H1 (cell line): ENCODE data around the gene TFF1. TPM values are rescaled to one million over a fixed set of nuclear protein-coding genes. Genes with fewer than 3 reads are reported as not detected.

Source experiments
- CTCF ChIA-PET: fragments of 300-600 bp; sonication (Branson Sonifier 250); formaldehyde crosslinking; loops from one replicate; lab custom pipeline; 2021; ENCODE audit not compliant: partially characterized antibody; lab: Charles Lee
- POLR2A ChIA-PET: fragments of 300-600 bp; sonication (Branson Sonifier 250); formaldehyde crosslinking; loops from one replicate; lab custom pipeline; 2021; ENCODE audit warnings: inconsistent platforms; ENCODE audit not compliant: partially characterized antibody; lab: Charles Lee
- DNase-seq, 2 experiments: peaks; one replicate each; pipeline versions ENCODE4 v3.0.0 to v3.0.0-alpha.2; 2010 to 2022; ENCODE audit warnings: low spot score in 2 of 2, low read depth in 1 of 2, mixed read lengths in 1 of 2
- FAIRE-seq: peaks from 2 replicates; lab custom pipeline; 2011; peaks lifted over from hg19 to GRCh38; lab: Jason Lieb, UNC
- H2AFZ ChIP-seq: 2 replicates; pipeline ENCODE4 v1.8.1; 2012; ENCODE audit warnings: low read length, inconsistent platforms
- H2AK5ac ChIP-seq: 2 replicates; pipeline ENCODE4 v1.6.1; 2013; ENCODE audit warnings: low read depth, low read length
- H2BK120ac ChIP-seq: replicated peaks from 2 replicates; pipeline ENCODE3; 2013; ENCODE audit warnings: low read depth, low read length, inconsistent platforms
- H2BK12ac ChIP-seq: 2 replicates; pipeline ENCODE4 v1.6.1; 2013; ENCODE audit warnings: low read depth, low read length
- H2BK15ac ChIP-seq: 2 replicates; pipeline ENCODE4 v1.6.1; 2013; ENCODE audit warnings: low read length
- H2BK20ac ChIP-seq: 2 replicates; pipeline ENCODE4 v1.6.1; 2013; ENCODE audit warnings: low read length
- H2BK5ac ChIP-seq: 2 replicates; pipeline ENCODE4 v1.6.1; 2013; ENCODE audit warnings: low read depth, low read length
- H3K14ac ChIP-seq: 2 replicates; pipeline ENCODE4 v1.6.1; 2013; ENCODE audit warnings: inconsistent platforms; ENCODE audit not compliant: insufficient read length
- H3K18ac ChIP-seq: 2 replicates; pipeline ENCODE4 v1.6.1; 2013; ENCODE audit warnings: low read length; ENCODE audit errors: extremely low read depth
- H3K23ac ChIP-seq: 2 replicates; pipeline ENCODE4 v1.6.1; 2013; ENCODE audit warnings: inconsistent platforms; ENCODE audit not compliant: insufficient read length
- H3K23me2 ChIP-seq: 2 replicates; pipeline ENCODE4 v1.6.1; 2013; ENCODE audit warnings: low read depth, low read length
- H3K27ac ChIP-seq: 2 replicates; pipeline ENCODE4 v1.6.1; 2011; ENCODE audit warnings: low read depth, low read length, inconsistent platforms
- H3K27me3 ChIP-seq, 4 experiments: replicated peaks in 1 of 4; 1 replicate in 1 of 4; 2 replicates in 3 of 4; pipeline versions ENCODE4 v1.6.1 to v1.8.1; 2011 to 2013; ENCODE audit warnings: low read length in 3 of 4, mild to moderate bottlenecking in 3 of 4, inconsistent platforms in 2 of 4, mixed read lengths in 2 of 4, moderate library complexity in 1 of 4; ENCODE audit not compliant: control insufficient read depth in 3 of 4, insufficient read depth in 3 of 4; ENCODE audit errors: extremely low read depth in 1 of 4
- H3K36me3 ChIP-seq, 4 experiments: 2 replicates each; pipeline versions ENCODE4 v1.6.1 to v1.8.1; 2011 to 2013; ENCODE audit warnings: mild to moderate bottlenecking in 4 of 4, low read length in 3 of 4, moderate library complexity in 2 of 4, control low read depth in 1 of 4, inconsistent platforms in 1 of 4; ENCODE audit not compliant: insufficient read depth in 4 of 4, control insufficient read depth in 2 of 4
- H3K4ac ChIP-seq: replicated peaks from 2 replicates; pipeline ENCODE3; 2013; ENCODE audit warnings: low read length, low read depth, mixed read lengths, inconsistent platforms; ENCODE audit not compliant: insufficient read length
- H3K4me1 ChIP-seq, 4 experiments: replicated peaks in 1 of 4; 1 replicate in 1 of 4; 2 replicates in 3 of 4; pipeline versions ENCODE4 v1.6.1 to v1.8.1; 2011 to 2013; ENCODE audit warnings: low read length in 3 of 4, inconsistent platforms in 2 of 4, mixed read lengths in 1 of 4; ENCODE audit not compliant: insufficient read depth in 4 of 4, control insufficient read depth in 3 of 4
- H3K4me2 ChIP-seq, 2 experiments: 2 replicates each; pipeline versions ENCODE4 v1.6.1 to v1.8.1; 2011 to 2013; ENCODE audit warnings: low read depth in 2 of 2, low read length in 2 of 2, control low read depth in 1 of 2, inconsistent platforms in 1 of 2, mild to moderate bottlenecking in 1 of 2; ENCODE audit not compliant: insufficient read depth in 1 of 2
- H3K4me3 ChIP-seq, 4 experiments: fragments of 200-600, 300-600 bp in 1 of 4; sonication (generic), shearing (Covaris generic), sonication (Bioruptor Twin) in 1 of 4; 2 replicates each; pipeline versions ENCODE4 v1.5.1 to v1.8.1; 2011 to 2016; ENCODE audit warnings: low read length in 4 of 4, low read depth in 3 of 4, control low read depth in 2 of 4, inconsistent platforms in 2 of 4, mild to moderate bottlenecking in 2 of 4, mixed read lengths in 1 of 4, moderate library complexity in 1 of 4; ENCODE audit not compliant: insufficient read depth in 2 of 4; ENCODE audit errors: extremely low read depth in 1 of 4
- H3K56ac ChIP-seq: replicated peaks from 2 replicates; pipeline ENCODE3; 2013; ENCODE audit warnings: low read depth, mild to moderate bottlenecking, mixed read lengths, low read length, inconsistent platforms; ENCODE audit not compliant: insufficient read length
- H3K79me1 ChIP-seq: 2 replicates; pipeline ENCODE4 v1.6.1; 2013; ENCODE audit warnings: low read depth, low read length, control low read depth
- H3K79me2 ChIP-seq, 2 experiments: 2 replicates each; pipeline versions ENCODE4 v1.6.1 to v1.8.1; 2012 to 2013; ENCODE audit warnings: low read length in 2 of 2, mild to moderate bottlenecking in 2 of 2, inconsistent platforms in 1 of 2; ENCODE audit not compliant: insufficient read depth in 2 of 2, control insufficient read depth in 1 of 2
- H3K9ac ChIP-seq, 4 experiments: replicated peaks in 1 of 4; 1 replicate in 1 of 4; 2 replicates in 3 of 4; pipeline versions ENCODE4 v1.6.1 to v1.8.1; 2011 to 2013; ENCODE audit warnings: low read depth in 3 of 4, low read length in 3 of 4, control low read depth in 2 of 4, mild to moderate bottlenecking in 2 of 4, moderate library complexity in 2 of 4, inconsistent platforms in 1 of 4; ENCODE audit errors: extremely low read depth in 1 of 4
- H3K9me3 ChIP-seq, 2 experiments: 2 replicates each; pipeline versions ENCODE4 v1.6.1 to v1.8.1; 2012 to 2013; ENCODE audit warnings: mild to moderate bottlenecking in 2 of 2, moderate library complexity in 2 of 2, control low read depth in 1 of 2, inconsistent platforms in 1 of 2, low read depth in 1 of 2, low read length in 1 of 2, mixed read lengths in 1 of 2; ENCODE audit not compliant: insufficient read depth in 2 of 2
- H4K20me1 ChIP-seq, 2 experiments: replicated peaks in 1 of 2; 2 replicates each; pipeline versions ENCODE3 to v1.8.1; 2011 to 2013; ENCODE audit warnings: inconsistent platforms in 2 of 2, low read length in 2 of 2, mild to moderate bottlenecking in 1 of 2; ENCODE audit not compliant: insufficient read depth in 2 of 2, control insufficient read depth in 1 of 2
- H4K5ac ChIP-seq: 2 replicates; pipeline ENCODE4 v1.6.1; 2013; ENCODE audit warnings: low read length, low read depth, mixed read lengths, inconsistent platforms; ENCODE audit not compliant: insufficient read length
- H4K8ac ChIP-seq: 2 replicates; pipeline ENCODE4 v1.8.0; 2013; ENCODE audit warnings: mild to moderate bottlenecking, moderate library complexity, low read length, inconsistent platforms; ENCODE audit not compliant: insufficient read depth; ENCODE audit errors: extremely low read depth
- H4K91ac ChIP-seq: replicated peaks from 2 replicates; pipeline ENCODE3; 2013; ENCODE audit warnings: low read length, mixed read lengths, inconsistent platforms; ENCODE audit not compliant: insufficient read length
- ASH2L ChIP-seq: fragments of 200-600, 300-600 bp; sonication (generic); IDR thresholded peaks from one replicate; pipeline ENCODE4 v1.7.1; 2017; ENCODE audit warnings: low read length
- CBX8 ChIP-seq: fragments of 300-800, 300-1000 bp; sonication (generic); IDR thresholded peaks from 2 replicates; pipeline ENCODE4 v1.7.1; 2016; ENCODE audit warnings: low read depth, low read length, borderline replicate concordance
- EP300 ChIP-seq, 2 experiments: IDR thresholded peaks; 1 replicate in 1 of 2; 2 replicates in 1 of 2; pipeline ENCODE4 v1.6.1; 2011 to 2012; ENCODE audit warnings: low read depth in 2 of 2, low read length in 2 of 2, mild to moderate bottlenecking in 2 of 2, borderline replicate concordance in 1 of 2, inconsistent platforms in 1 of 2, moderate library complexity in 1 of 2
- KDM5A ChIP-seq: fragments of 200-600 bp; IDR thresholded peaks from 2 replicates; pipeline ENCODE4 v1.7.1; 2012; ENCODE audit warnings: mild to moderate bottlenecking, low read length, inconsistent platforms, mixed read lengths
- SAP30 ChIP-seq: fragments of 300-600 bp; sonication (generic); IDR thresholded peaks from 2 replicates; pipeline ENCODE4 v1.7.1; 2012; ENCODE audit warnings: low read length, moderate library complexity, mild to moderate bottlenecking, inconsistent platforms; ENCODE audit not compliant: insufficient read depth, insufficient replicate concordance
- SUZ12 ChIP-seq: fragments of 200-600 bp; sonication (generic); IDR thresholded peaks from 2 replicates; pipeline ENCODE4 v1.6.1; 2012; ENCODE audit warnings: mild to moderate bottlenecking, inconsistent platforms, low read length, moderate library complexity, mixed read lengths
- WGBS, 2 experiments: shearing (Covaris generic) in 1 of 2; methylation state at CpG; one replicate each; pipeline versions ENCODE4 v1.1.6 to v1.1.7; 2013 to 2015; ENCODE audit warnings: low lambda C conversion rate in 2 of 2, mixed read lengths in 2 of 2, inconsistent platforms in 1 of 2, low coverage in 1 of 2, missing lambda C conversion rate in 1 of 2; ENCODE audit not compliant: insufficient replicate concordance in 2 of 2, insufficient coverage in 1 of 2, insufficient read length in 1 of 2; ENCODE audit errors: extremely low coverage in 1 of 2, missing lambda C conversion rate in 1 of 2; 5-methylcytosine and 5-hydroxymethylcytosine counted together
- polyA plus RNA-seq, 7 experiments: library from polyadenylated mRNA; depleted of rRNA in 3 of 7; stranded (reverse) in 5 of 7; unstranded in 2 of 7; fragments of >200 nt in 5 of 7; fragments of 200-250 nt in 2 of 7; gene quantifications; 1 replicate in 5 of 7; 2 replicates in 1 of 7; 4 replicates in 1 of 7; pipeline versions ENCODE4 v1.2.1 to v1.2.3, GENCODE V29; 2011 to 2013; ENCODE audit warnings: missing spikeins in 2 of 7, mixed read lengths in 2 of 7
- total RNA-seq: library from RNA; stranded (reverse); fragmentation: NEBNext Ultra II Directional; extraction: Animal tissue kit (Norgen Biotek cat#: 25700); gene quantifications from 2 replicates; pipeline ENCODE4 v1.2.1, GENCODE V29; 2021

The TFF1 gene
- total and polyA plus RNA-seq, 2 of the 8 experiments (the other 6 are each of a cell fraction or from before 2014, with no cell fraction given) = not detected

DNA sequence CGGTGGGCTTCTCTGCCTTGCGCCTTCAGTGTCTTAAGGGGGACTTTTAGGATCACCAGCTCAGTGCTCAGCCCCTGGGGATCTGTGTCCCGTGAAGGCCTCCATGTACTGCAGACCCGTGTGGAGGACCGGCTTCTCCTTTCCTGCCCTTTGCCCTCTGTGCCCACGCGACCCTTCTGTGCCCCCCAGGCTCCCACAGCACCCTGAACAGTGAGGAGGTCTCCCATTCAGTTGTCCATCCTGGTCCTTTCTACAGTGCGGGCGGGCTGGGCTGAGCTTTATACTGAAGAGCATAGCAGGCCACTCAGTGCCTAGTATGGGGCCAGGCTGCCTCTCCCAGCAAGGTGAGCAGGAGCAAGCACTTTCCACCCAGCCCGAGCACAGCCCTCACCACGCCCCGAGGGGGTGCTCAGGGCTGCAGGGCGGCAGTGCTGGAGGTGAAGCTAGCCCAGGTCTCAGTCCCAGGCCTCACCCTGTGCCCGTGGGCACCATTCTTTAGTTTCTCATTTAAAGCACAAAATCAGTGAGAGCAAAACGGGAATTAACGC lies 7.6 kb upstream of the TFF1 start:
- H3K4me1 ChIP-seq = peaks cover 0 to 7% (median 0%) of the 10 kb centered on the region in 4 experiments; a peak in 5 of 7 replicates
- no peaks in the 10 kb centered on the region for H3K79me2 ChIP-seq
- H2AFZ ChIP-seq = no peak overlapping the region
- H3K27ac ChIP-seq = no peak overlapping the region
- H2BK120ac ChIP-seq = no peak overlapping the region
- DNase-seq (no peak), FAIRE-seq (no peak)
- no peak overlapping the region for H3K14ac ChIP-seq
- no peak overlapping the region for H2BK20ac ChIP-seq
- no peak overlapping the region for H3K4ac ChIP-seq
- no peak overlapping the region for H2AK5ac ChIP-seq
- H4K91ac ChIP-seq = no peak overlapping the region
- no peak overlapping the region for H2BK15ac ChIP-seq
- POLR2A ChIA-PET = interaction anchor here (1.2 to 1.8 kb wide), 2 partner anchors 13 to 15 kb away, joined by 3 to 5 read pairs; no protein-coding TSS in a partner anchor
- peak overlapping the region; percentile 53; the same call in 1 of the 2 replicates for H4K8ac ChIP-seq
- no peak overlapping the region for H3K23ac ChIP-seq
- H2BK5ac ChIP-seq = no peak overlapping the region
- H3K79me1 ChIP-seq = no peaks in the 10 kb centered on the region
- H3K9ac ChIP-seq = no peak overlapping the region
- H3K23me2 ChIP-seq = no peaks in the 10 kb centered on the region
- 94% methylated on average over 16 of the region's 16 CpGs; no CpG with 5 or more reads in 1 of the 2 experiments for WGBS, 2 experiments
- CTCF ChIA-PET = interaction anchor here (0.6 to 3.8 kb wide), 10 partner anchors 8 to 1319 kb away, joined by 3 to 18 read pairs (median 4); no protein-coding TSS in a partner anchor
- H3K27me3 ChIP-seq = peaks cover 0 to 2% (median 0%) of the 10 kb centered on the region in 4 experiments; a peak in 1 of 7 replicates
- TF ChIP-seq SAP30 (no peak), ASH2L (no peak), CBX8 (no peak), KDM5A (no peak), EP300 (IDR thresholded peaks at IDR 0.05; ENCODE audit: borderline replicate concordance in 1 of 2, low read depth in 2 of 2, low read length in 2 of 2) (no peak), SUZ12 (no peak)
- no peaks in the 10 kb centered on the region for H3K36me3 ChIP-seq
- no peak overlapping the region for H3K18ac ChIP-seq
- H3K4me2 ChIP-seq = no peak overlapping the region
- H3K9me3 ChIP-seq = no peaks in the 10 kb centered on the region
- no peak overlapping the region for H3K56ac ChIP-seq
- no peak overlapping the region for H3K4me3 ChIP-seq
- H2BK12ac ChIP-seq = no peak overlapping the region
- no peaks in the 10 kb centered on the region for H4K20me1 ChIP-seq
- H4K5ac ChIP-seq = no peak overlapping the region
